ENCODE measurements around the gene PTPN23. TPM values are rescaled to one million over a fixed set of nuclear protein-coding genes. Genes with fewer than 3 reads are reported as not detected.
A peak's percentile ranks its signal among the peaks of the same experiment; 100 is the strongest.

The PTPN23 gene
- total RNA-seq, 2 experiments from 2014 or later = 25.9 to 30.3 TPM

DNA sequence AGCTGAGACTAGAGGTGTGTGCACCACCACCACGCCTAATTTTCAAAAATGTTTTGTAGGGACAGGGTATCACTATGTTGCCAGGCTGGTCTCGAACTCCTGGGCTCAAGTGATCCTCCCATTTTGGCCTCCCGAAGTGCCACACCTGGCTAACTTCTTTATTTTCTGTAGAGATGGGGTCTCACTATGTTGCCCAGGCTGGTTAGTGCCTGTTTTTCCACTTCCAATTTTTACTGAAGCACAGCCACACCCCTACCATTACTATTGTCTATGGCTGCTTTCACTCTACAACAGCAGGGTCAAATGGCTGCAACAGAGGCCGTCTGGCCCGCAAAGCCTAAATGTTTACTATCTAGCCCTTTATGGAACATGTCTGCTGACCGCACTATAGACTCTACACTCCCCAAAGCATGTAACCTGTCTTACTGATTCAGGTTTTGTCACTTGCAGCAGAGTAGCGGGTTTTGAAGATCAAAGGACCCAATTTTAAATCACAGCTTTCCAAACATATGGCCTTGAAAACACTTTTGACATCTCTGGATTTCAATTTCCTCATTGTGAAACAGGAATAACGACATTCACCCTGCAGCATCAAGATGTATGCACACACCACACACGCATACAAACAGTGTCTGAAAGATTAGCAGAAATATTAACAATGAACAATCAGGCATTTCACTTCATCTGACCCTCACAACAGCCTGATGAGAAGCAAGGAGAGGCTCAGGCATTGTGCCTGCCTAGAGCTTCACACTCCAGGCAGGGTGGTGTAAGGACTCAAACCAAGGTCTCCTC, 48.9 kb downstream of the PTPN23 start:
- Mint-ChIP-seq H3K4me3 (no peak overlapping the region), H3K4me1 (peaks cover 4% of the 10 kb centered on the region), H3K27ac (no peak overlapping the region), H3K36me3 (peaks cover 16% of the 10 kb centered on the region), H3K9me3 (no peaks in the 10 kb centered on the region), H3K27me3 (no peaks in the 10 kb centered on the region)
- no peak for DNase-seq

DNA sequence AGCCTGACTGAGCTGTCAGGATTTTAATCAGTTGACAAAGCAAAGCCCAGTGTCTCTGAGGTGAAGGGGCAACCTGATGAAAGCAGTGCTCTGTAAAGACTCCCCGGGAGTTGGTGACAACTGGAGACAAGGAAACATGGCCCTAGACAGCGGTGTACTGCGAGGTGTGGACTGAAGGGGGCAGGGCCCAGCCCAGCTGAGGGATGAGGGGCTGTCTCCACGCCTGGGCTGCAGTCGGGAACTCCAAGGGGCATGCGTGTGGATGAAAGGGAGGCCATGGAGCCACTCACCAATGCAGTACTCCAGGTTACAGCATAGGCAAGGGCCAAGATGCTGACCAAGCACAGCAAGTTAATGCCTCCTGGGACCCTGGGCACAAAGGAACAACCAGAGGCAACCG, 49.8 kb downstream of the PTPN23 start:
- H3K9me3 Mint-ChIP-seq = no peaks in the 10 kb centered on the region
- H3K27ac Mint-ChIP-seq = no peak overlapping the region
- H3K36me3 Mint-ChIP-seq = peaks cover 20% of the 10 kb centered on the region
- DNase-seq = no peak
- H3K4me3 Mint-ChIP-seq = no peak overlapping the region
- H3K4me1 Mint-ChIP-seq = peaks cover 4% of the 10 kb centered on the region
- no peaks in the 10 kb centered on the region for H3K27me3 Mint-ChIP-seq

DNA sequence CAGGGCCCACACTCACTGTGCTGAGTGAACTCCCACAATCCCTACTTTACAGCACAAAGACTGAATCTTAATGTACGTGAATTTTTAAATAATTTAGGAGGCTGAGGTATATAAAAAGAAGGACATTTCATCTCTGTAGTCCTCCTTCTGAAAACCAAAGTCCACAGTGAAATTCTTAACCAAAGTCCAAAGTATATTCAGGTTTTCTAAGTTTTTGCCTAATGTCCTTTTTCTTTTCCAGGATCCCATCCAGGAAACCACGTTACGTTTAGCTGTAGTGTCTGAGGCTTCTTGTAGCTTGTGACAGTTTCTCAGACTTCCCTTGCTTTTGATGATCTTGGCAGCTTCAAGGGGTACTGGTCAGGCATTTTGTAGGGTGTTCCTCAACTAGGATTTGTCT, 50.4 kb downstream of the PTPN23 start:
- DNase-seq = no peak
- Mint-ChIP-seq H3K9me3 (no peaks in the 10 kb centered on the region), H3K36me3 (peaks cover 20% of the 10 kb centered on the region), H3K4me1 (peaks cover 4% of the 10 kb centered on the region), H3K27ac (no peak overlapping the region), H3K27me3 (no peaks in the 10 kb centered on the region), H3K4me3 (no peak overlapping the region)

DNA sequence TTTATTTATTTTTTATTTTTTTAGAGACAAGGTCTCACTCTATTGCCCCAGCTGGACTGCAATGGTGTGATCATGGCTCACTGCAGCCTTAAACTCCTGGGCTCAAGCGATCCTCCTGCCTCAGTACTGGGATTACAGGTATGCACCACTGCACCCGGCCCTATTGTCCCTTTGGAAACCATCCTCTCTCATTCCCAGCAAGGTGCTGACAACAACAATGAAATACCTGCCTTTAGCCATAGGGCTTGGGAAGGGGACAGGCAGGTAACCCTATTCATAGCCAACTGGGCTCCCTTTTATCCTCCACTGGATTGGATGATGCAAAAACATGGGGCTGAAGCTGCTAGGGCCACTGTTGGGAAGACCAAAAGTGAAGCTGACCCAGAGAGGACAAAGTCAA, 51.9 kb downstream of the PTPN23 start:
- no peaks in the 10 kb centered on the region for H3K9me3 Mint-ChIP-seq
- no peak for DNase-seq
- H3K4me1 Mint-ChIP-seq = peaks cover 4% of the 10 kb centered on the region
- no peaks in the 10 kb centered on the region for H3K27me3 Mint-ChIP-seq
- no peak overlapping the region for H3K4me3 Mint-ChIP-seq
- H3K36me3 Mint-ChIP-seq = peaks cover 18% of the 10 kb centered on the region
- H3K27ac Mint-ChIP-seq = no peak overlapping the region

DNA sequence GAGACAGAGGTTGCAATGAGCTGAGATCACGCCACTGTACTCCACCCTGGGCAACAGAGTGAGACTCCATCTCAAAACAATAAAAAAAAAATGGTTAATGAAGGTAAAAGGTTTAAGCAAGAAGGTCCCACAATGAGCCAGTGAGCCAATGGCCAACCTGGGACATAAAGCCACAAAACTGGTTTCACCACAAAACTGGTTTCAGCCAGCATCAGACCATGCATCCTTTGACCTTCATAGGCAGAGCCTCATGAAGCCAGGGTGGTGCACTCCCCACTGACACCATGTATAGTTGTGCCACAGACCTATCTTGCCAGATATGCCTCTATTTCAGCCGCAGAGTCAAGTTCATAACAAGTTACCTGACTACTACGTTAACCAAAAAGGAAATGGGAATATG, 53.0 kb downstream of the PTPN23 start:
- H3K27ac Mint-ChIP-seq = no peak overlapping the region
- H3K4me3 Mint-ChIP-seq = no peak overlapping the region

DNA sequence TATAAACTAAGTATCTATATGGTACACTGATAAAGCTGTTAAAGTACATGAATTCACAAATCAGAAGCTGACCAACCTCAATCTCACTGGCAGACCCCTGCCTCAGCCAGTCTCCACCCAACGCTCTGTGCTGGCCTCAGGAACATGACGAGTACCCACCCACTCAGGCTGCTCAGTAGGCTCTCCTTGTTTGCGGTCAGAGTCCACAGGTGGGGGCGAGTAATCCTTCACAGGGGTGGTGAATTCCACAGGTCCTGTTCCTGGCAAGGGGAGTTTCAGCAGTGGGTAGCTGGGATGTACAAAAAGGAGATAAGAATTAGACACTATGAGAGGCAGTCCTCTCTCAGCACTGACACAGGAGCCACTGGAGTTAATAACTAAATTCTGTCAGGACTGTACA, 54.0 kb downstream of the PTPN23 start:
- Mint-ChIP-seq H3K4me1 (peaks cover 4% of the 10 kb centered on the region), H3K4me3 (no peak overlapping the region), H3K27ac (no peak overlapping the region), H3K27me3 (no peaks in the 10 kb centered on the region), H3K9me3 (no peaks in the 10 kb centered on the region), H3K36me3 (peaks cover 27% of the 10 kb centered on the region)
- no peak for DNase-seq

More for the DNA sequence above, 53.0 kb downstream of the PTPN23 start:
- no peak for DNase-seq
- Mint-ChIP-seq H3K27me3 (no peaks in the 10 kb centered on the region), H3K9me3 (no peaks in the 10 kb centered on the region), H3K4me1 (peaks cover 4% of the 10 kb centered on the region), H3K36me3 (peaks cover 21% of the 10 kb centered on the region)

DNA sequence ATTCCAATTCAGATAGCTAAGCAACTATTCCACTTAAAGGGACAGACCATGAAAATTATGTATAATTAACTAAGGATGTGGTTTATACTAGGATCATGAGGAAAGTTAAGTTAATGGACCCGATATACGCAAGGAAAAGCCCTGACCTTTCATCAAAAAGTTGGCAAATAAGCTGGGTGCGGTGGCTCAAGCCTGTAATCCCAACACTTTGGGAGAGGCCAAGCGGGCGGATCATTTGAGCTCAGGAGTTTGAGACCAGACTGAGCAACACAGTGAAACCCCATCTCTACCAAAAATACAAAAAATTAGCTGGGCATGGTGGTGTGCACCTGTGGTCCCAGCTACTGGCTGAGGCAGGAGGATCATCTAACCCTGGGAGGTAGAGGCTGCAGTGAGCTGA, 55.4 kb downstream of the PTPN23 start:
- no peak for DNase-seq
- Mint-ChIP-seq H3K27me3 (no peaks in the 10 kb centered on the region), H3K27ac (no peak overlapping the region), H3K9me3 (no peaks in the 10 kb centered on the region), H3K4me3 (no peak overlapping the region), H3K36me3 (peaks cover 30% of the 10 kb centered on the region), H3K4me1 (peaks cover 4% of the 10 kb centered on the region)

DNA sequence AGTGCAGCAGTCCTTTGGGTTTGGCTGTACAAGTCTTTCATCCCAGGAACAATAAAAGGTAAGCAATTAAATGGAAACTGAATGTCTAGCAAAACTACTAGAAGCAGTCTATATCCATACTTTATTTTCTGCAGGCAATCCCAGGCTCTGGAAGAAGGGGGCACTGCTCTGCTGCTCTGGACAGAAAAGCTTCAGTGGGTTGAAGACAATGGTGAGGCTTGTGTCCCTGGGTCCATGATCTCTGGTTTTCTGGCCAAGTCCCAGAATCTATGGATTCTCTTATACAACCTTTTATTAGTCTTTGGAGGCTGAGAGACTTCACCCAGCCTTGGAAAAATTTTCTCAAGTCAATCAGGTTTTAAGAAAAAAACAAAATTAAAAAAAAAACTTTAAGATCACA, 59.3 kb downstream of the PTPN23 start:
- peaks cover 5% of the 10 kb centered on the region for H3K4me1 Mint-ChIP-seq
- H3K36me3 Mint-ChIP-seq = peaks cover 21% of the 10 kb centered on the region
- H3K9me3 Mint-ChIP-seq = no peaks in the 10 kb centered on the region
- H3K27me3 Mint-ChIP-seq = no peaks in the 10 kb centered on the region
- no peak overlapping the region for H3K27ac Mint-ChIP-seq
- no peak overlapping the region for H3K4me3 Mint-ChIP-seq
- DNase-seq = no peak

DNA sequence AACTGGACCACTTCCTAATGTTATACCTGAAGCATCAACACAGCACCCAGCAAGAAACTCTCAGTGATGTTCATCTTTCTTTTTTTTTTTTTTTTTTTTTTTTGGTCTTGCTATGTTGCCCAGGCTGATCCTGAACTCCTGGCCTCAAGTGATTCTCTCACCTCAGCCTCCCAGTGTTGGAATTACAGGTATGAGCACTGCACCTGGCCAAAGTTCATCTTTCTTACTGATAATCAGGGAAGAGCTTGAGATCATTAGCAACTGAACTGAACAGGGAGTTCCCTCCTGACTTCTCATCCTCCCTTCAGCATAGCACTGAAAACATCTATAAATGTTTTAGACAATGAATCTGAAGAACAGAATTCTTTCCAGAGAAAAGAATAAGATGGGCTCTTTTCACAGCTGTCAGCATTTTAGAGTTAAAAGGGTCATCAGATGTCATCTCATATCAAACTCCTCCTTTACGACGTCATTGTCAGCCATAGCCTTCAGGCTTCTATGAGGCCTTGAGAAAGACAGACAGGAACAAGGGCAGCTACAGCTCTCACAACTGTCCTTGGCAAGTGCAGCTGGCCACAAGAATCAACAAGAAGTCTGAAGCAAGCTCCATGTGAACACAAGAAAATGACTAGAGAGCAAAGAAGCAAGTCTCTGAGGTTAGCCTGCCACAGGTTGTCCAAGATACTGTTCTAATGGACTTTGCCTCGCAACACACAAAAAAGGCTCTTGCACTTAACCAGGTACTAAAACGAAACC, 61.2 kb downstream of the PTPN23 start:
- Mint-ChIP-seq H3K36me3 (peaks cover 23% of the 10 kb centered on the region), H3K27me3 (no peaks in the 10 kb centered on the region), H3K27ac (peak overlapping the region; percentile 45), H3K9me3 (no peaks in the 10 kb centered on the region), H3K4me3 (no peak overlapping the region), H3K4me1 (peaks cover 5% of the 10 kb centered on the region)
- DNase-seq = no peak

DNA sequence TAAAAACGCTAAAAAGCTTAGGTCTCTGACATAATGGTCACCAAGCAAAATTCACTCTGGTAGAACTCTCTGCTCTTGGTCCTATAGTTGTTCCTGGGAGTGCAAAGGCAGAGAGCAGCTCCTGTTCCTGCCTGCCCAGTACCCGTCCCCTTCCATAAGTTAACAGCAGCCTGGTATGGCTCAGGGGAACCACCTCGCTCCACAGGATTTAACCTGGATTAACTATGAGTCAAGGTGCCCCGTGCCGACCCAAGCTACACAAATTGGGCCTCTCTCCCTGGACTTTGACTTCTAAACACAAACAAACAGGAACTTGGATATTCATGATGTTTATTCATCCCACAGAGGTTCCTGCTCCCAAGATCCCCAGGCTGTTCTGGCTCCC, 62.8 kb downstream of the PTPN23 start:
- peaks cover 14% of the 10 kb centered on the region for H3K4me1 Mint-ChIP-seq
- H3K9me3 Mint-ChIP-seq = peaks cover 3% of the 10 kb centered on the region
- no peak overlapping the region for H3K4me3 Mint-ChIP-seq
- H3K36me3 Mint-ChIP-seq = peaks cover 28% of the 10 kb centered on the region
- H3K27ac Mint-ChIP-seq = no peak overlapping the region
- no peaks in the 10 kb centered on the region for H3K27me3 Mint-ChIP-seq
- no peak for DNase-seq

DNA sequence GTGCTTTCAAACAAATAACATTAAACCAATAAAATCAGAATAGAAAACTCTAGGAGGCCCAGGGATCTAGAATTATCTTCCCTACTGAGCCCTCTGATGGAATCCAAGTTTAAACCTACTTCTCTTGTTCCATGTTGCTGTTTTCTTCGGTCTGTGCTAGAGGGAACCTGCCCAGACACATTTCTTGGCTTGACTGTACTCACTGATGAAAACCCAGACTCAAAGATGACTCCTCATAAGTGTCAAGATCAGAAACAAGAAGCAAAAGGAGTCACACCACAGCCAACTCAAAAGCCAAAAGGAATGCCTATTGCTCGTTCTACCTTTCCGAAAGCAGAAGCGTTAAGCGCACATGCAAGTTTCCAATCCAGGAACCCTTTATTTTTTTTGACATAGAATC, 63.3 kb downstream of the PTPN23 start:
- Mint-ChIP-seq H3K4me1 (peaks cover 14% of the 10 kb centered on the region), H3K4me3 (no peak overlapping the region), H3K9me3 (peaks cover 3% of the 10 kb centered on the region), H3K27me3 (no peaks in the 10 kb centered on the region), H3K27ac (no peak overlapping the region), H3K36me3 (peaks cover 28% of the 10 kb centered on the region)
- DNase-seq = no peak

DNA sequence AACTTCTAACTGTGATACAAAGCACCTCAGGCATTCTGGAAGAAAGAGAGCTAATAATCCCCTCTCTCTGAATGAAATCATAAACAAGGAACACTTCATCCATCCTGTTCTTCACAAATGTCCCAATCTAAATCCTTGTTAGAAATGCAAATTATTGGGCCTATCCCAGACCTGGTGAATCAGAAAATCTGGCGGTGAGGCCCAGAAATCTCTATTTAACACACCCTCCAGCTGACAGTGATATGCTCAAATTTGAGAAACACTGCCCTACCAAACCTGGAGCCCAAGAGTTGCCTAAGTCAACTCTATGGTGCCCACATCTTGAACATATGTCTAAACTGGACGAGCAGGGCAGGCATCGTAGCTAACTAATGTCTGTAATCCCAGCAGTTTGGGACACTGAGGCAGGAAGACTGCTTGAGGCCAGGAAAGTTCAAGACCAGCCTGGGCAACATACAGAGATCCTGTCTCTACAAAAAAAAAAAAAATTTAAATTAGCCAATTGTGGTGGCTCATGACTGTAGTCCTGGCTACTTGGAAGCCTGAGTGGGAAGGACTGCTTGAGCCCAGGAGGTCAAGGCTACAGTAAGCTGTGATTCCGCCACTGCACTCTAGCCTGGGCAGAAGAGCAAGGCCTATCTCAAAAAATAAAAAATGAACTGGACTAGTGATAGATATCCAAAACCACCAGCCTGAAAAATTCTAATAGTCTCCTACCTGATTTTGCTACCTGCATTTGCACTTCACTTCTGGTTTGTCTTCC, 71.8 kb downstream of the PTPN23 start:
- Mint-ChIP-seq H3K4me3 (no peak overlapping the region), H3K4me1 (peaks cover 25% of the 10 kb centered on the region), H3K27ac (no peak overlapping the region), H3K27me3 (no peaks in the 10 kb centered on the region), H3K9me3 (peaks cover 3% of the 10 kb centered on the region), H3K36me3 (peaks cover 9% of the 10 kb centered on the region)
- no peak for DNase-seq

DNA sequence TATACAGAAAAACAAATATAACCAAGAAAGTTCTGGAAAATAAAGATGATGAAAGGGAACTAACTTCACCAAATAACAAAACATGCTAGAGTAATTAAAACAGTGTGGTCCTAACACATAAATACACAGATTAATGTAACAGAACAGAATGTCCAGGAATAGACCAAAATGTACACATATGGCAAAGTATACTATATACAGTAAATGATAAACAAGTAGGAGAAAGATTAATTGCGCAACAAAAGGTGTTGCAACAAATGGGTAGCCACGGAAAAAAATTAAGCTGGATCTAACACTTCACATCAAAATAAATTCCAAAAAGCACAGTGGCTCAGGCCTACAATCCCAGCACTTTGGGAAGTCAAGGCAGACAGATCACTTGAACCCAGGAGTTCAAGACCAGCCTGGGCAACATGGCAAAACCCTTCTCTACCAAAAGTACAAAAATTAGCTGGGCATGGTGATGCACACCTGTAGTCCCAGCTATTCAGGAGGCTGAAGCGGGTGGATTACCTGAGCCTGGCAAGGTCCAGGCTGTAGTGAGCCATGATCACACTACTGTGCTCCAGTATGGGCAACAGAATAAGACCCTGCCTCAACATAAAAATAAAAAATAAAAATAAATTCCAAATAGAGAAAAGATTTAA, 75.1 kb downstream of the PTPN23 start:
- Mint-ChIP-seq H3K4me3 (no peak overlapping the region), H3K4me1 (peaks cover 24% of the 10 kb centered on the region), H3K36me3 (peaks cover 19% of the 10 kb centered on the region), H3K9me3 (peaks cover 5% of the 10 kb centered on the region), H3K27ac (no peak overlapping the region), H3K27me3 (no peaks in the 10 kb centered on the region)
- no peak for DNase-seq

DNA sequence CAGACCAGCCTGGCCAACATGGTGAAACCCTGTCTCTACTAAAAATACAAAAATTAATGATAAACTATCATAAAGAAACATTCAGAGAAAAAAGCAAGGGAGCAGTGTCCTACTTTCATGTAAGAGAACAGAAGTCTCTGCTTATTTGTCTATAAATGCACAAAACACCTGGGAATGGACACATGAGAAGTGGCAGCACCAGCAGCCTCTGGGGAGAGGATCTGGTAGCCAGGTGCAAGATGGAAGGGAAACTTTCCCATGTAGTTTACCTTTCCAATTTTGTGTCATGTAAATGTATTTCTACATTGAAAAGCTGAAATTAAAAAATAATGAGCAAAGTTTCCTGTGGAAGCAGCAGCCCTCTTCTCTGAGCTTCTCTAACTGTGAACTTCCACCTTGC, 76.2 kb downstream of the PTPN23 start:
- peaks cover 23% of the 10 kb centered on the region for H3K4me1 Mint-ChIP-seq
- H3K9me3 Mint-ChIP-seq = peaks cover 5% of the 10 kb centered on the region
- H3K27me3 Mint-ChIP-seq = no peaks in the 10 kb centered on the region
- peak overlapping the region; percentile 54 for H3K27ac Mint-ChIP-seq
- H3K4me3 Mint-ChIP-seq = no peak overlapping the region
- DNase-seq = no peak
- H3K36me3 Mint-ChIP-seq = peaks cover 21% of the 10 kb centered on the region
